H1 (cell line): ENCODE data around the gene DAGLA.

Experiments used
- ATF2 ChIP-seq: IDR thresholded peaks from 2 replicates; pipeline ENCODE4 v1.6.1; 2012; ENCODE audit warnings: low read length, inconsistent platforms
- BRCA1 ChIP-seq: IDR thresholded peaks from 2 replicates; pipeline ENCODE4 v1.6.1; 2012; ENCODE audit warnings: low read depth, low read length, improper control_type of control experiment
- CTBP2 ChIP-seq: IDR thresholded peaks from 2 replicates; pipeline ENCODE4 v1.7.0; 2011; ENCODE audit warnings: borderline replicate concordance, mild to moderate bottlenecking, moderate library complexity, mixed read lengths, low read length; ENCODE audit not compliant: insufficient read depth, insufficient read length
- CTCF ChIP-seq, 3 experiments: IDR thresholded peaks; 1 replicate in 2 of 3; 2 replicates in 1 of 3; pipeline versions ENCODE4 v1.5.1 to v1.6.1; 2011; ENCODE audit warnings: low read length in 3 of 3, mild to moderate bottlenecking in 3 of 3, inconsistent platforms in 2 of 3, low read depth in 1 of 3, moderate library complexity in 1 of 3; ENCODE audit not compliant: insufficient read depth in 1 of 3; ENCODE audit errors: control extremely low read depth in 1 of 3
- EZH2 ChIP-seq: fragments of 200-600 bp; sonication (generic); IDR thresholded peaks from 2 replicates; pipeline ENCODE4 v1.7.1; 2012; ENCODE audit warnings: low read depth, mild to moderate bottlenecking, moderate library complexity, low read length, inconsistent platforms; ENCODE audit not compliant: severe bottlenecking
- GABPA ChIP-seq: IDR thresholded peaks from 2 replicates; pipeline ENCODE4 v1.6.1; 2011; ENCODE audit warnings: mild to moderate bottlenecking, low read length, moderate library complexity, borderline replicate concordance; ENCODE audit not compliant: insufficient read depth
- HDAC6 ChIP-seq: IDR thresholded peaks from one replicate; pipeline ENCODE4 v1.7.1; 2012; ENCODE audit warnings: low read depth, mild to moderate bottlenecking, inconsistent platforms, low read length, moderate library complexity
- KDM1A ChIP-seq: fragments of 200-600, 300-600 bp; sonication (generic); IDR thresholded peaks from 2 replicates; pipeline ENCODE4 v1.7.1; 2016; ENCODE audit warnings: mild to moderate bottlenecking, low read length, borderline replicate concordance
- MAX ChIP-seq: IDR thresholded peaks from 2 replicates; pipeline ENCODE4 v1.6.1; 2012; ENCODE audit warnings: inconsistent platforms
- POLR2A ChIP-seq, 2 experiments: IDR thresholded peaks; 1 replicate in 1 of 2; 2 replicates in 1 of 2; pipeline ENCODE4 v1.6.1; 2011; ENCODE audit warnings: low read depth in 2 of 2, low read length in 2 of 2, mild to moderate bottlenecking in 2 of 2; ENCODE audit errors: control extremely low read depth in 1 of 2
- POLR2AphosphoS5 ChIP-seq: IDR thresholded peaks from 2 replicates; pipeline ENCODE4 v1.6.1; 2011; ENCODE audit warnings: low read depth, low read length
- SP1 ChIP-seq: IDR thresholded peaks from 2 replicates; pipeline ENCODE4 v1.6.1; 2011; ENCODE audit warnings: low read depth, low read length
- TAF1 ChIP-seq: IDR thresholded peaks from 2 replicates; pipeline ENCODE4 v1.6.1; 2011; ENCODE audit warnings: mild to moderate bottlenecking, low read depth, low read length

GRCh38 chr11:61751384-61751783 lies 71.2 kb downstream of the DAGLA start:
- TF ChIP-seq GABPA, result no peak
- TF ChIP-seq POLR2AphosphoS5, result no peak
- no peak for TF ChIP-seq TAF1
- TF ChIP-seq HDAC6, result no peak
- TF ChIP-seq MAX, result no peak
- TF ChIP-seq POLR2A (IDR thresholded peaks at IDR 0.05; ENCODE audit: control extremely low read depth in 1 of 2, low read depth in 2 of 2, low read length in 2 of 2), result no peak
- no peak for TF ChIP-seq EZH2
- TF ChIP-seq ATF2, result no peak
- TF ChIP-seq CTCF (IDR thresholded peaks at IDR 0.05; ENCODE audit: control extremely low read depth in 1 of 3, insufficient read depth in 1 of 3, low read depth in 1 of 3, low read length in 3 of 3), result no peak
- no peak for TF ChIP-seq KDM1A
- TF ChIP-seq SP1, result no peak
- TF ChIP-seq BRCA1, result no peak
- no peak for TF ChIP-seq CTBP2
